PC-9 (cell line): ENCODE results near the gene ABCB6.

ENCODE experiments used
- EZH2 ChIP-seq: fragments of 200-600 bp; sonication (generic); IDR thresholded peaks from 2 replicates; pipeline ENCODE4 v1.8.0; 2017; ENCODE audit warnings: antibody characterized with exemption, low read depth
- TF ChIP-seq, protein P1 (sequence below): fragments of 200-600 bp; sonication (generic); conservative IDR thresholded peaks from 2 replicates; pipeline ENCODE4 v1.6.1; 2017; ENCODE audit warnings: mixed run types, antibody characterized with exemption, mild to moderate bottlenecking, moderate library complexity

DNA sequence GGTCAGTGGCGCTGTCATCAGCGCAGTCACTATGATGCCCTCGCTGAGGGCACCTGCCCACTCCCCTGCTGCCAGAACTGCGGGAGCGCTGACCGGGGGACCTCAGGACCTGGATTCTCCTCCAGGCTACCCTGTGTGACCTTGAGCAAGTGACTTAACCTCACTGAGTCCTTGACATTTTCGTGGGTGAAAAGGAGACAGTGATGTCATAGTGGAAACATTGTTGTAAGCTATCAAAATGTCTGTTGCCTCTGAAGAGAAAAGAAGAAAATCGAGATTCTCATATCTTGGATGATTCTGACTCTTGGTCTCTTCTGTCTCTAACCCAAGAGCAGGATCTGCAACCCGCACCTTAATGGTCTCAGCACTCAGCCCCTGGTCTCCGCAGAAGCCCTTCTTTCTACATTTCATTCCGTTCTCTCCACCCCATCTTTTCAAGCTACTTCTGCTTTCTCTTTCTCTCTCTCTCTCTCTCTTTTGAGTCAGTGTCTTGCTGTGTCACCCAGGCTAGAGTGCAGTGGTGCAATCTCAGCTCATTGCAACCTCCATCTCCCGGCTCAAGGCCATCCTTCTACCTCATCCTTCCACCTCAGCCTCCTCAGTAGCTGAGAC lies 35.9 kb upstream of the ABCB6 start:
- no peak for TF ChIP-seq EZH2
- TF ChIP-seq, protein P1, sequence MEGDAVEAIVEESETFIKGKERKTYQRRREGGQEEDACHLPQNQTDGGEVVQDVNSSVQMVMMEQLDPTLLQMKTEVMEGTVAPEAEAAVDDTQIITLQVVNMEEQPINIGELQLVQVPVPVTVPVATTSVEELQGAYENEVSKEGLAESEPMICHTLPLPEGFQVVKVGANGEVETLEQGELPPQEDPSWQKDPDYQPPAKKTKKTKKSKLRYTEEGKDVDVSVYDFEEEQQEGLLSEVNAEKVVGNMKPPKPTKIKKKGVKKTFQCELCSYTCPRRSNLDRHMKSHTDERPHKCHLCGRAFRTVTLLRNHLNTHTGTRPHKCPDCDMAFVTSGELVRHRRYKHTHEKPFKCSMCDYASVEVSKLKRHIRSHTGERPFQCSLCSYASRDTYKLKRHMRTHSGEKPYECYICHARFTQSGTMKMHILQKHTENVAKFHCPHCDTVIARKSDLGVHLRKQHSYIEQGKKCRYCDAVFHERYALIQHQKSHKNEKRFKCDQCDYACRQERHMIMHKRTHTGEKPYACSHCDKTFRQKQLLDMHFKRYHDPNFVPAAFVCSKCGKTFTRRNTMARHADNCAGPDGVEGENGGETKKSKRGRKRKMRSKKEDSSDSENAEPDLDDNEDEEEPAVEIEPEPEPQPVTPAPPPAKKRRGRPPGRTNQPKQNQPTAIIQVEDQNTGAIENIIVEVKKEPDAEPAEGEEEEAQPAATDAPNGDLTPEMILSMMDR = no peak
